Measurements from ENCODE around the gene BCL2L2. TPM values are rescaled to one million over a fixed set of nuclear protein-coding genes. Genes with fewer than 3 reads are reported as not detected.

The BCL2L2 gene
- total and polyA plus RNA-seq, 4 donors: 4.7 to 28.0 (median 12.7) TPM

DNA sequence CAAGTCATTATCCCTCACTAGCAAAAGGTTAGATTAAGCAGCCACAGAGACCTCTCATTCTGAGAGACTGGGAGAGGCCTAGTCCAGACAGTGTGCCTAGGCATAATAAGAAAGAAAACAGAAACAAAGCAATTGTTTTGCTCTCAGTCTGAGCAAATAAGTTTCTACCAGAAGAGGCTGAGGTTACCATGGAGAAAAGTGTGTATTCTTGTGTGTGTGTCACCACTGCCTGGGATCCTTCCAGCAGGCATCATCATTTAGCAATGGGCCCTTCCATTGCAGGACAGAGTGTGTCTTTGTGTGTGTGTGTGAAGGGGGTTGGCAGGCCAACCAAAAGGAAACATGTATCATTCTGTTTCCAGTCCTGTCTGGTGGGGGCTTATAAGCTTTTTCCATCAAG is 54.7 kb downstream of the BCL2L2 start:
- Histone ChIP-seq H3K9ac (ENCODE audit: low read depth in 1 of 2, low read length in 2 of 2) (no peak overlapping the region), H3K27ac (ENCODE audit: low read depth in 1 of 2, low read length in 2 of 2) (no peak overlapping the region)

More for the DNA sequence above, 54.7 kb downstream of the BCL2L2 start:
- no peak for DNase-seq (ENCODE audit: low spot score)
- H3K4me1 ChIP-seq (ENCODE audit: control insufficient read depth in 4 of 4, insufficient read depth in 4 of 4, low read length in 3 of 4): peaks cover 2 to 12% (median 9%) of the 10 kb centered on the region in 4 donors
- no peaks in the 10 kb centered on the region for H3K36me3 ChIP-seq (ENCODE audit: control insufficient read depth in 4 of 4, insufficient read depth in 3 of 4, low read depth in 1 of 4, low read length in 3 of 4)
- TF ChIP-seq YY1 (IDR thresholded peaks at IDR 0.05): no peak
- no peak for TF ChIP-seq TAF1 (conservative IDR thresholded peaks at IDR 0.05)
- TF ChIP-seq, protein P1, sequence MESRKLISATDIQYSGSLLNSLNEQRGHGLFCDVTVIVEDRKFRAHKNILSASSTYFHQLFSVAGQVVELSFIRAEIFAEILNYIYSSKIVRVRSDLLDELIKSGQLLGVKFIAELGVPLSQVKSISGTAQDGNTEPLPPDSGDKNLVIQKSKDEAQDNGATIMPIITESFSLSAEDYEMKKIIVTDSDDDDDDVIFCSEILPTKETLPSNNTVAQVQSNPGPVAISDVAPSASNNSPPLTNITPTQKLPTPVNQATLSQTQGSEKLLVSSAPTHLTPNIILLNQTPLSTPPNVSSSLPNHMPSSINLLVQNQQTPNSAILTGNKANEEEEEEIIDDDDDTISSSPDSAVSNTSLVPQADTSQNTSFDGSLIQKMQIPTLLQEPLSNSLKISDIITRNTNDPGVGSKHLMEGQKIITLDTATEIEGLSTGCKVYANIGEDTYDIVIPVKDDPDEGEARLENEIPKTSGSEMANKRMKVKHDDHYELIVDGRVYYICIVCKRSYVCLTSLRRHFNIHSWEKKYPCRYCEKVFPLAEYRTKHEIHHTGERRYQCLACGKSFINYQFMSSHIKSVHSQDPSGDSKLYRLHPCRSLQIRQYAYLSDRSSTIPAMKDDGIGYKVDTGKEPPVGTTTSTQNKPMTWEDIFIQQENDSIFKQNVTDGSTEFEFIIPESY (IDR thresholded peaks at IDR 0.05): no peak
- TF ChIP-seq FOXA2 (IDR thresholded peaks at IDR 0.05): no peak
- TF ChIP-seq RXRA (IDR thresholded peaks at IDR 0.05): no peak
- no peak for TF ChIP-seq EGR1 (IDR thresholded peaks at IDR 0.05; ENCODE audit: low read depth in 2 of 2)
- TF ChIP-seq, protein P2, sequence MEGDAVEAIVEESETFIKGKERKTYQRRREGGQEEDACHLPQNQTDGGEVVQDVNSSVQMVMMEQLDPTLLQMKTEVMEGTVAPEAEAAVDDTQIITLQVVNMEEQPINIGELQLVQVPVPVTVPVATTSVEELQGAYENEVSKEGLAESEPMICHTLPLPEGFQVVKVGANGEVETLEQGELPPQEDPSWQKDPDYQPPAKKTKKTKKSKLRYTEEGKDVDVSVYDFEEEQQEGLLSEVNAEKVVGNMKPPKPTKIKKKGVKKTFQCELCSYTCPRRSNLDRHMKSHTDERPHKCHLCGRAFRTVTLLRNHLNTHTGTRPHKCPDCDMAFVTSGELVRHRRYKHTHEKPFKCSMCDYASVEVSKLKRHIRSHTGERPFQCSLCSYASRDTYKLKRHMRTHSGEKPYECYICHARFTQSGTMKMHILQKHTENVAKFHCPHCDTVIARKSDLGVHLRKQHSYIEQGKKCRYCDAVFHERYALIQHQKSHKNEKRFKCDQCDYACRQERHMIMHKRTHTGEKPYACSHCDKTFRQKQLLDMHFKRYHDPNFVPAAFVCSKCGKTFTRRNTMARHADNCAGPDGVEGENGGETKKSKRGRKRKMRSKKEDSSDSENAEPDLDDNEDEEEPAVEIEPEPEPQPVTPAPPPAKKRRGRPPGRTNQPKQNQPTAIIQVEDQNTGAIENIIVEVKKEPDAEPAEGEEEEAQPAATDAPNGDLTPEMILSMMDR (IDR thresholded peaks at IDR 0.05; ENCODE audit: low read depth, low read length, missing input control): no peak
- TF ChIP-seq, protein P3, sequence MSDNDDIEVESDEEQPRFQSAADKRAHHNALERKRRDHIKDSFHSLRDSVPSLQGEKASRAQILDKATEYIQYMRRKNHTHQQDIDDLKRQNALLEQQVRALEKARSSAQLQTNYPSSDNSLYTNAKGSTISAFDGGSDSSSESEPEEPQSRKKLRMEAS (IDR thresholded peaks at IDR 0.05): no peak
- TF ChIP-seq JUND (IDR thresholded peaks at IDR 0.05): no peak
- no peak for TF ChIP-seq HNF4A (conservative IDR thresholded peaks at IDR 0.05)
- TF ChIP-seq FOXA1 (IDR thresholded peaks at IDR 0.05): no peak
- TF ChIP-seq, protein P4, sequence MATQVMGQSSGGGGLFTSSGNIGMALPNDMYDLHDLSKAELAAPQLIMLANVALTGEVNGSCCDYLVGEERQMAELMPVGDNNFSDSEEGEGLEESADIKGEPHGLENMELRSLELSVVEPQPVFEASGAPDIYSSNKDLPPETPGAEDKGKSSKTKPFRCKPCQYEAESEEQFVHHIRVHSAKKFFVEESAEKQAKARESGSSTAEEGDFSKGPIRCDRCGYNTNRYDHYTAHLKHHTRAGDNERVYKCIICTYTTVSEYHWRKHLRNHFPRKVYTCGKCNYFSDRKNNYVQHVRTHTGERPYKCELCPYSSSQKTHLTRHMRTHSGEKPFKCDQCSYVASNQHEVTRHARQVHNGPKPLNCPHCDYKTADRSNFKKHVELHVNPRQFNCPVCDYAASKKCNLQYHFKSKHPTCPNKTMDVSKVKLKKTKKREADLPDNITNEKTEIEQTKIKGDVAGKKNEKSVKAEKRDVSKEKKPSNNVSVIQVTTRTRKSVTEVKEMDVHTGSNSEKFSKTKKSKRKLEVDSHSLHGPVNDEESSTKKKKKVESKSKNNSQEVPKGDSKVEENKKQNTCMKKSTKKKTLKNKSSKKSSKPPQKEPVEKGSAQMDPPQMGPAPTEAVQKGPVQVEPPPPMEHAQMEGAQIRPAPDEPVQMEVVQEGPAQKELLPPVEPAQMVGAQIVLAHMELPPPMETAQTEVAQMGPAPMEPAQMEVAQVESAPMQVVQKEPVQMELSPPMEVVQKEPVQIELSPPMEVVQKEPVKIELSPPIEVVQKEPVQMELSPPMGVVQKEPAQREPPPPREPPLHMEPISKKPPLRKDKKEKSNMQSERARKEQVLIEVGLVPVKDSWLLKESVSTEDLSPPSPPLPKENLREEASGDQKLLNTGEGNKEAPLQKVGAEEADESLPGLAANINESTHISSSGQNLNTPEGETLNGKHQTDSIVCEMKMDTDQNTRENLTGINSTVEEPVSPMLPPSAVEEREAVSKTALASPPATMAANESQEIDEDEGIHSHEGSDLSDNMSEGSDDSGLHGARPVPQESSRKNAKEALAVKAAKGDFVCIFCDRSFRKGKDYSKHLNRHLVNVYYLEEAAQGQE (IDR thresholded peaks at IDR 0.05): no peak
- TF ChIP-seq, protein P5, sequence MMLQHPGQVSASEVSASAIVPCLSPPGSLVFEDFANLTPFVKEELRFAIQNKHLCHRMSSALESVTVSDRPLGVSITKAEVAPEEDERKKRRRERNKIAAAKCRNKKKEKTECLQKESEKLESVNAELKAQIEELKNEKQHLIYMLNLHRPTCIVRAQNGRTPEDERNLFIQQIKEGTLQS (IDR thresholded peaks at IDR 0.05): no peak
- no peak for TF ChIP-seq NR2F2 (IDR thresholded peaks at IDR 0.05)
- TF ChIP-seq RAD21 (IDR thresholded peaks at IDR 0.05): no peak
- TF ChIP-seq HNF4G (IDR thresholded peaks at IDR 0.05): no peak
- TF ChIP-seq GABPA (IDR thresholded peaks at IDR 0.05 in 1 of 2, conservative IDR thresholded peaks at IDR 0.05 in 1 of 2): no peak
- peaks cover 0 to 7% (median 5%) of the 10 kb centered on the region in 4 donors for H3K27me3 ChIP-seq (ENCODE audit: control insufficient read depth in 4 of 4, insufficient read depth in 4 of 4, low read length in 3 of 4)
- no peak overlapping the region for H3K4me3 ChIP-seq (ENCODE audit: low read depth in 1 of 3, low read length in 3 of 3)
- H3K9me3 ChIP-seq (ENCODE audit: control insufficient read depth in 4 of 4, low read length in 3 of 4): no peaks in the 10 kb centered on the region

Small RNAs within 50 kb of the gene (small RNA-seq; reads per million reads assigned to genes)
- not detected for gene RNU6-1046P

Other genes with a start within 250 kb of the BCL2L2 start
- under 1 TPM; 0.23 to 0.50 TPM for gene CDH24, start 249.3 kb upstream of the BCL2L2 start, total RNA-seq
- gene CDH24, start 249.3 kb upstream of the BCL2L2 start, polyA plus RNA-seq: under 1 TPM in 1 of 2 donors, not detected in 1; 0.38 TPM
- 10 to 100 TPM; 49.3 to 50.6 TPM for gene ACIN1, start 211.7 kb upstream of the BCL2L2 start, total RNA-seq
- 10 to 100 TPM in 1 of 2 donors, 1 to 10 TPM in 1; 8.1 to 24.9 TPM for gene ACIN1, start 211.7 kb upstream of the BCL2L2 start, polyA plus RNA-seq
- 10 to 100 TPM in 1 of 2 donors, 1 to 10 TPM in 1; 9.0 to 16.1 TPM for gene C14orf119, start 211.3 kb upstream of the BCL2L2 start, total RNA-seq
- gene C14orf119, start 211.3 kb upstream of the BCL2L2 start, polyA plus RNA-seq: 10 to 100 TPM; 19.3 to 27.1 TPM
- gene CIROP, start 201.8 kb upstream of the BCL2L2 start, total RNA-seq: not detected
- not detected for gene CIROP, start 201.8 kb upstream of the BCL2L2 start, polyA plus RNA-seq
- 1 to 10 TPM in 1 of 2 donors, under 1 TPM in 1; 0.08 to 4.4 TPM for gene CEBPE, start 187.6 kb upstream of the BCL2L2 start, total RNA-seq
- gene CEBPE, start 187.6 kb upstream of the BCL2L2 start, polyA plus RNA-seq: under 1 TPM in 1 of 2 donors, not detected in 1; 0.16 TPM
- gene SLC7A8, start 123.2 kb upstream of the BCL2L2 start, total RNA-seq: 1 to 10 TPM; 4.5 to 9.8 TPM
- gene SLC7A8, start 123.2 kb upstream of the BCL2L2 start, polyA plus RNA-seq: 1 to 10 TPM; 2.6 to 6.2 TPM
- gene RNF212B, start 68.9 kb upstream of the BCL2L2 start, total RNA-seq: under 1 TPM; 0.17 to 0.51 TPM
- under 1 TPM in 1 of 2 donors, not detected in 1; 0.06 TPM for gene RNF212B, start 68.9 kb upstream of the BCL2L2 start, polyA plus RNA-seq
- 1 to 10 TPM; 3.4 to 3.5 TPM for gene HOMEZ, start 20.7 kb upstream of the BCL2L2 start, total RNA-seq
- 1 to 10 TPM; 2.8 to 3.3 TPM for gene HOMEZ, start 20.7 kb upstream of the BCL2L2 start, polyA plus RNA-seq
- gene PPP1R3E, start 4.0 kb upstream of the BCL2L2 start, total RNA-seq: 1 to 10 TPM; 2.5 to 4.7 TPM
- gene PPP1R3E, start 4.0 kb upstream of the BCL2L2 start, polyA plus RNA-seq: 1 to 10 TPM; 3.0 to 4.1 TPM
- 10 to 100 TPM; 54.0 to 59.6 TPM for gene PABPN1, start 14.6 kb downstream of the BCL2L2 start, total RNA-seq
- gene PABPN1, start 14.6 kb downstream of the BCL2L2 start, polyA plus RNA-seq: 10 to 100 TPM; 40.9 to 41.9 TPM
- gene SLC22A17, start 46.1 kb downstream of the BCL2L2 start, total RNA-seq: 10 to 100 TPM in 1 of 2 donors, 1 to 10 TPM in 1; 2.4 to 14.6 TPM
- gene SLC22A17, start 46.1 kb downstream of the BCL2L2 start, polyA plus RNA-seq: 1 to 10 TPM; 1.1 to 2.7 TPM
- gene EFS, start 58.3 kb downstream of the BCL2L2 start, total RNA-seq: under 1 TPM; 0.42 to 0.67 TPM
- gene EFS, start 58.3 kb downstream of the BCL2L2 start, polyA plus RNA-seq: under 1 TPM; 0.10 to 0.69 TPM
- gene IL25, start 66.0 kb downstream of the BCL2L2 start, total RNA-seq: not detected
- not detected for gene IL25, start 66.0 kb downstream of the BCL2L2 start, polyA plus RNA-seq
- gene CMTM5, start 70.2 kb downstream of the BCL2L2 start, total RNA-seq: 1 to 10 TPM in 1 of 2 donors, not detected in 1; 5.5 TPM
- under 1 TPM in 1 of 2 donors, not detected in 1; 0.22 TPM for gene CMTM5, start 70.2 kb downstream of the BCL2L2 start, polyA plus RNA-seq
- gene MYH6, start 101.4 kb downstream of the BCL2L2 start, total RNA-seq: under 1 TPM; 0.05 to 0.17 TPM
- under 1 TPM in 1 of 2 donors, not detected in 1; 0.06 TPM for gene MYH6, start 101.4 kb downstream of the BCL2L2 start, polyA plus RNA-seq
- gene MYH7, start 128.8 kb downstream of the BCL2L2 start, total RNA-seq: under 1 TPM; 0.05 to 0.42 TPM
- under 1 TPM; 0.02 to 0.03 TPM for gene MYH7, start 128.8 kb downstream of the BCL2L2 start, polyA plus RNA-seq
- 10 to 100 TPM; 20.4 to 26.9 TPM for gene NGDN, start 162.9 kb downstream of the BCL2L2 start, total RNA-seq
- gene NGDN, start 162.9 kb downstream of the BCL2L2 start, polyA plus RNA-seq: 10 to 100 TPM; 18.2 to 25.4 TPM
- under 1 TPM; 0.08 to 0.14 TPM for gene ZFHX2, start 244.9 kb downstream of the BCL2L2 start, total RNA-seq
- under 1 TPM; 0.06 to 0.12 TPM for gene ZFHX2, start 244.9 kb downstream of the BCL2L2 start, polyA plus RNA-seq
- 10 to 100 TPM in 1 of 2 donors, 1 to 10 TPM in 1; 7.3 to 19.8 TPM for gene THTPA, start 249.4 kb downstream of the BCL2L2 start, total RNA-seq
- 10 to 100 TPM in 1 of 2 donors, 1 to 10 TPM in 1; 9.6 to 10.2 TPM for gene THTPA, start 249.4 kb downstream of the BCL2L2 start, polyA plus RNA-seq